Skeletal muscle tissue (tissue), 4 donors: Measurements from ENCODE around the gene FRMD4A. TPM values are rescaled to one million over a fixed set of nuclear protein-coding genes. Genes with fewer than 3 reads are reported as not detected.

ENCODE experiments used
- H3K27ac ChIP-seq: one replicate; pipeline ENCODE4 v1.7.0; 2013; ENCODE audit warnings: mild to moderate bottlenecking, low read depth, low read length, inconsistent platforms
- H3K27me3 ChIP-seq, 3 donors: one replicate each; pipeline ENCODE4 v1.7.0; 2013; ENCODE audit warnings: low read length in 3 of 3; ENCODE audit not compliant: control insufficient read depth in 3 of 3, insufficient read depth in 3 of 3
- H3K36me3 ChIP-seq, 3 donors: one replicate each; pipeline ENCODE4 v1.7.0; 2013; ENCODE audit warnings: low read length in 3 of 3; ENCODE audit not compliant: control insufficient read depth in 3 of 3, insufficient read depth in 3 of 3
- H3K4me1 ChIP-seq, 3 donors: one replicate each; pipeline ENCODE4 v1.7.0; 2013; ENCODE audit warnings: low read length in 3 of 3, mild to moderate bottlenecking in 3 of 3; ENCODE audit not compliant: control insufficient read depth in 3 of 3, insufficient read depth in 3 of 3
- H3K4me3 ChIP-seq, 3 donors: one replicate each; pipeline ENCODE4 v1.7.0; 2013; ENCODE audit warnings: low read length in 3 of 3
- H3K9ac ChIP-seq, 3 donors: one replicate each; pipeline ENCODE4 v1.7.0; 2013; ENCODE audit warnings: low read length in 3 of 3, mild to moderate bottlenecking in 3 of 3, moderate library complexity in 2 of 3, low read depth in 1 of 3
- H3K9me3 ChIP-seq, 3 donors: one replicate each; pipeline ENCODE4 v1.7.0; 2013; ENCODE audit warnings: low read length in 3 of 3; ENCODE audit not compliant: control insufficient read depth in 3 of 3
- total RNA-seq: library from RNA; depleted of rRNA; stranded (reverse); fragments of >200 nt; gene quantifications from one replicate; pipeline ENCODE4 v1.2.3, GENCODE V29; 2014
- donor health status: Osteomylitis.

Gene FRMD4A
- total RNA-seq, 1 donor from 2014 or later = 19.3 TPM

DNA sequence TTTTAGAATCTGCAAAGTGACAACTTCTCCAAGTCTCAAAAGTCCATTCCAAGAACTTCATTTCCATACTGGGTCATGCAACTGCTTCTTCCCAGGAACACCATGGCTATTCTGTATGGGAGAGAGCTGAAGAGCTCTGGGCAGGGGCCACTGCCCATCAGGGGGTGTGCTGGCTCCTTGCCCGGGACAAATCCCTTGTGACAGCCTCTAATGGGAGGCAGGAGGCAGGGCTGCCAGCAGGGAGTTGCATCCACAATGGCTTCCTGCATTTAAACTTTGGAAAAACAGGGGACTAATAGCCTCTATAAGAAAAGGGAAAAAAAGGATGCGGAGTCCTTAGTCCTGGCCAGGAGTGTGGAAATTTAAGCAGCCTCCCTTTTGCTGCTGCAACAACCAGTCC lies 18.4 kb upstream of the FRMD4A start:
- Histone ChIP-seq H3K4me1 (no peaks in the 10 kb centered on the region), H3K27me3 (no peaks in the 10 kb centered on the region), H3K36me3 (no peaks in the 10 kb centered on the region), H3K27ac (no peak overlapping the region), H3K9me3 (peaks cover 0 to 2% (median 0%) of the 10 kb centered on the region in 3 donors), H3K9ac (no peak overlapping the region), H3K4me3 (no peak overlapping the region)

DNA sequence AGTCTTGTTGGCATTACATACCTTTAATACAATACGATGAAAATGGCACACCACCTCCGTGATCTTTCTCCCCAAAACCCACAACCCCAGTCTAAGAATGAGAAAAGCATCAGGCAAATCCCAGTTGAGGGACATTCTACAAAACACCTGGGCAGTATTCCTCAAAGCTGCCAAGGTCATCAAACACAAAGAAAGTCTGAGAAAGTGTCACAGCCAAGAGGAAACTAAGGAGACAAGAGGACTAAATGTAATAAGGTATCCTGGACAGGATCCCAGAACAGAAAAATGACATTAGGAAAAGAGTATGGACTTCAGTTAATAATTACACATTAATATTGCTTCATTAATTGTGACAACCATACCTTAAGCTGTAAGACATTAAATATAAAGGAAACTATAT lies 14.5 kb upstream of the FRMD4A start:
- H3K27ac ChIP-seq = no peak overlapping the region
- H3K4me1 ChIP-seq = no peaks in the 10 kb centered on the region
- no peaks in the 10 kb centered on the region for H3K9me3 ChIP-seq
- no peak overlapping the region for H3K9ac ChIP-seq
- peaks cover 0 to 8% (median 0%) of the 10 kb centered on the region in 3 donors for H3K27me3 ChIP-seq
- no peak overlapping the region for H3K4me3 ChIP-seq
- H3K36me3 ChIP-seq = no peaks in the 10 kb centered on the region

DNA sequence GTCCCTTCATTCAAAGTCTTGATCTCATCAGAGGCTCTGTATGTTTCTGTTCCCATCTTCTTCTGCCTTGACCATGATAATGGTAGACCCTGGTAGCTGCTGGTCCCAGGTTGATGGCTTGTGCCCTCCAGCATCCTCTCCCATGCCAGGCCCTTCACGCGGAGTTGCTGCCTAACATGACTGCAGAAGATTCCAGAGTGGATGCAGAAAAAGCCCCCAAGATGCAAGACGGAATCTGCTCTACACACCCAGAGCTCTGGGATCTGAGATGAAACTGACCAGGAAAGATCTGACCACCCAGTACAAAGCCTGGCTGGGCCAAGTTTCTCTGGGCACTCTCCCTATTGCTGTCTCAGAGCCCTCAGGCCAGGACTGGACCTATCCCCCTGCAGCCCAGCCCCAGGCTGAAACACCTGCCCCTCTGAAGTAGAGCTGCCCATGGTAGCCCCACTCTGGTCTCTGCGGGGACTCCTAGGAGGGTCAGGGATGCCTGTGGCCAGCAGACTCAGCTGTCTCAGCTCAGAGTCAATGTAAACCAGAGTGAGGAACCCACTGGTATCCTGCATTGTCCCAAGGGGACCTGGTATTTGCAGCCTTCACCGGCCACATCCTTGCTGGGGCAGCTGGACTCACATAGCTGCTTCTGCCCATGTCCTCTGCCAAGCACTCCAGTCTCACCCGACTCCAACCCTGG lies 9.5 kb upstream of the FRMD4A start:
- Histone ChIP-seq H3K4me1 (no peaks in the 10 kb centered on the region), H3K9me3 (no peaks in the 10 kb centered on the region), H3K27me3 (peaks cover 0 to 9% (median 0%) of the 10 kb centered on the region in 3 donors), H3K9ac (no peak overlapping the region), H3K27ac (no peak overlapping the region), H3K4me3 (no peak overlapping the region), H3K36me3 (no peaks in the 10 kb centered on the region)

DNA sequence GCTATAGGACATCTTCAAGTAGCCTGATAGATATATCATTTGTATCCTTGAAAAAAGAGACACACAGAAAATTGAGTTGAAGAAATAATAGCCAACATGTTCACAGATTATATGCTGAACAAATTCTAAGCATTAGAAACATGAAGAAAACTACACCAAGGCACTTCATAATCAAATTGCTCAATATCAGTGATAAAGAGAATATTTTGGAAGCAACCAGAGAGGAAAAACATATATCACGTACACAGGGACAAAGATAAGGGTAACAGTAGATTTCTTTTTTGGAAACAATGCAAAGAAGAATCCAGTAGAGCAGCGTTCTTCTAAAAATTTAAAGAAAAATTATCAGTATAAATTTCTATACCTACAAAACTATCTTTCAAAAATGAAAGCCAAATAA lies 6.0 kb upstream of the FRMD4A start:
- no peaks in the 10 kb centered on the region for H3K4me1 ChIP-seq

DNA sequence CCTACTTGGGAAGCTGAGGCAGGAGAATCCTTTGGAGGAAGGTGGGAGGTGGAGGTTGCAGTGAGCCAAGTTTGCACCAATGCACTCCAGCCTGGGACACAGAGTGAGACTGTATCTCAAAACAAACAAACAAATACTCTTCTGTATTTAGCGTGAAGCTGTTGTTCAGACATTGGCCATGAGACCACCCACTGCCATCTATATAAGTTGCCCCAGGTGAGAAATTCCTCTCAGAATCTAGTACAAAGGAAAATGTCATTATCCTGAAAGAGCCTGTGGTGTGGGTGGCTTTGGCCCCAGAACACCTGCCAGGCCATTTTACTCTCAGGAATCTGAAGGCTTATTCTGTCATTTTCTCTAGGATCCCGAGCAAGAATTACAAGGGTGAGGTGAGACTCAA lies 4.0 kb upstream of the FRMD4A start:
- Histone ChIP-seq H3K9me3 (no peaks in the 10 kb centered on the region), H3K27ac (no peak overlapping the region), H3K4me3 (no peak overlapping the region), H3K4me1 (no peaks in the 10 kb centered on the region), H3K27me3 (peaks cover 0 to 17% (median 0%) of the 10 kb centered on the region in 3 donors), H3K9ac (no peak overlapping the region), H3K36me3 (no peaks in the 10 kb centered on the region)

More for the DNA sequence above, 6.0 kb upstream of the FRMD4A start:
- no peaks in the 10 kb centered on the region for H3K36me3 ChIP-seq
- H3K9me3 ChIP-seq = no peaks in the 10 kb centered on the region
- H3K9ac ChIP-seq = no peak overlapping the region
- peaks cover 0 to 16% (median 0%) of the 10 kb centered on the region in 3 donors for H3K27me3 ChIP-seq
- H3K4me3 ChIP-seq = no peak overlapping the region
- H3K27ac ChIP-seq = no peak overlapping the region

DNA sequence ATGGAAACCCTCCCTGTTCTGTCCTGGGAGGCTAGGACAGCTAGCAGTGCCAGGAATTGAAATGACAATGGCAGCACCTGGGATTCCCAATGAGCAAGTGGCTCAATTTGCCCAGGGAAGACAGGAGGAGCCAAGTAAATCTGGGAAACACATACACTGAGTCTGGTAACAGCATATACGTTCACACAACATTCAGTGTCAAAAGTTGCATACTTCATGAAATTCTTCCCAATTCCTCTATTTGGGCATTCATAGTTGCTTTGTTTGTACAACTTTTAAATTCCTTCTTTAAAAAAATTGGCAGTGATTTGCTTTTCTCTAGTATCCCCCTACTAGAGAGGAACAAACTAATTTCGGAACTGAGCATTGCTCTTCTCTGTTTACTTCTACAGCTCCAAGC lies 2.9 kb upstream of the FRMD4A start:
- no peak overlapping the region for H3K27ac ChIP-seq
- H3K4me1 ChIP-seq = no peaks in the 10 kb centered on the region
- H3K27me3 ChIP-seq = peaks cover 0 to 21% (median 0%) of the 10 kb centered on the region in 3 donors
- H3K36me3 ChIP-seq = no peaks in the 10 kb centered on the region
- H3K9ac ChIP-seq = no peak overlapping the region
- no peaks in the 10 kb centered on the region for H3K9me3 ChIP-seq
- no peak overlapping the region for H3K4me3 ChIP-seq

DNA sequence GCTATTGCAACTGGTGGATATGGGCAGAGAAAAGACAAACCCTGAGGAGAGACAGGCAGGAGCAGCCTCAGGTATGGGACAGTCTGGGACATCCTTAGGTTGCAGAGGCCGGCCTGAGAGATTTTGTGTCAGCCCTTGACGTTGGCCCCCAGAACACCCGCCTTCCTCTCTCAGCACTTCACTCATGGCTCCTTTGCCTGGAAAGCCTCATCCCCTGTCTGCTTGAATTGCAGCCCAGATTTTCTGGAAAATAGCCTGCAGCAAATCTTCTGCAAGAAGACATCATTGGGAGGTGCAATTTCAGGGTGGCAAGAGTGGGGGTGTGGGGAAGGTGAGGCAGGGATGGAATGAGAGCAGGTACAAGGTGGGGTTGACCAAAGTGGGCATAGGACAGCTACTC lies 2.2 kb upstream of the FRMD4A start:
- Histone ChIP-seq H3K36me3 (no peaks in the 10 kb centered on the region), H3K27me3 (peaks cover 0 to 21% (median 1%) of the 10 kb centered on the region in 3 donors), H3K9me3 (no peaks in the 10 kb centered on the region), H3K4me1 (no peaks in the 10 kb centered on the region), H3K9ac (no peak overlapping the region), H3K27ac (no peak overlapping the region), H3K4me3 (no peak overlapping the region)

DNA sequence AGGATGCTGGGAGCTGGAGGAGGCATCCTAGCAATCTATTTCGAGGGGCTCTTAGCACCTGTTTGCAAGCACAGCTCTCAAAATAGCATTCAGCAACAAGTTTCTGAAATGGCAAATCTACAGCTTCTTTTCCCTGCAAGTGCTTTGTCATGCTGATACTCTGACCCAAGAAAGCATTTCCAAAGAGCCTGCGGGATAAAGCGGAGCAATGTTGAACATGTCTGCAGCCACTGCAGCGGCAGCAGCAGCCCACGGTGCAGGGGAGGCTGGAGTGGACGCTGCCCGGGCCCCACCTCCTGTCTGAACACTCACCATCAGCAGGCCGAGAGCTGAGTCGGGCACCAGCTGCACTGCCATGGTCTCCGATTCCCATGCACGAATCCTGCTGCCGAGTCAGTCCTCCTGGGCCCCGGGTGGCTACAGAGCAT lies 964 bp downstream of the FRMD4A start:
- Histone ChIP-seq H3K9ac (no peak overlapping the region), H3K27ac (no peak overlapping the region), H3K4me1 (no peaks in the 10 kb centered on the region), H3K9me3 (no peaks in the 10 kb centered on the region), H3K4me3 (no peak overlapping the region), H3K36me3 (no peaks in the 10 kb centered on the region), H3K27me3 (peaks cover 3 to 32% (median 7%) of the 10 kb centered on the region in 3 donors)

DNA sequence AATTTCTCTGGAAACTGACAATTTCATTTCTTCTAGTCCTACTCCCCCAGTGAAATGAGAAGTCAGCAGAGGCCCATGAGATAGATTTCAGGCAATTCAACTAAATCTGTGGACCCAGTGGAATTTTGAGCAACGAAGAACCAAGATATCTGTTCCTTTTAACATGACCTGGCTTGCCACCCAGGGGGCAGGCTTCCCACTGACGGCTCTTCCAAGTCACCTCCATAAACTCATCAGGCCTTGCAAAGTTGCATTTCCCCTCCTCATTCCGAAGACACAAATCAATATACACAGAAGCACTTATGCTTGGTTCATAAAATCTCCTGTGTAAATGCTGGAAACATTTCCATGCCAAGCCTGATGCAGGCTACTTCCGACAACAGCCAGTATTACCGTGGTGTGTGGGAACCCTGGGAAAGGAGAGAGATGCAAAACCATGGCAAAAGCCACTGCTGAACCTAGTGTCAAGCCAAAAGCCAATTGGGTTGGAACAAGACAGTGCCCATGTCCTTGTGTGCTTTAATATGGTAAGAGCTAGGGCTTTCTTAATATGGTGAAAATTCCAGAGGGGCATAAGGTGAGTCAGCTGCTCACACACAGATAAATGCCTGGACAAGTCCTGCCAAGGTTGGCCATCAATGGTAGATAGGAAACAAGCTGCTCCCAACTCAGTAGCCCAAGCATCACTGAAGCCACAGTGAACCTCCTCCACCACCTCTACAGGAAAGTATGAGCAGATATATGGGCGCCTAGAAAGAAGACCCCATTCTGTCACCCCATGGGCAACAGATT lies 1.6 kb downstream of the FRMD4A start:
- no peaks in the 10 kb centered on the region for H3K9me3 ChIP-seq
- H3K9ac ChIP-seq = no peak overlapping the region
- no peak overlapping the region for H3K4me3 ChIP-seq
- H3K4me1 ChIP-seq = no peaks in the 10 kb centered on the region
- no peaks in the 10 kb centered on the region for H3K36me3 ChIP-seq
- H3K27ac ChIP-seq = no peak overlapping the region
- H3K27me3 ChIP-seq = peaks cover 3 to 32% (median 7%) of the 10 kb centered on the region in 3 donors

DNA sequence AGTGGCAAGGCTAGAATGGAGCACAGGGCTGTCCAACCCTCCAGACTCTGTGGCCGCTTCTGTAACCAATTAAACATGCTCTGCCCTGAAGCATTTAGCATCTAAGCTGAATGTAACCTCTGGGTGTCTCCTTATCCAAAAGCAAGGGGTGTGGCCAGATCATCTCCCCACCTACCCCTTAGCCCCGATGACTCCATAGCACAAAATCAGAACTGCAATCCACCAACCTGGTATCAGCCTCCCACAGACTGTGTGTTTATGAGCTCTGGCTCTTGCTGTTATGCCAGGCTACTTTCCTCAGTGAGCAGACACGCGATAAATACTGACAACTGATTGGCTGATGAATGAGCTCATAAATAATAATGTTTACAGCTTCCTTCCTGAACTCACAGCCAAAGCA lies 3.2 kb downstream of the FRMD4A start:
- Histone ChIP-seq H3K27ac (no peak overlapping the region), H3K9ac (no peak overlapping the region), H3K9me3 (no peaks in the 10 kb centered on the region), H3K4me1 (no peaks in the 10 kb centered on the region), H3K4me3 (no peak overlapping the region), H3K27me3 (peaks cover 3 to 26% (median 7%) of the 10 kb centered on the region in 3 donors), H3K36me3 (no peaks in the 10 kb centered on the region)
